B cell (primary cell): ENCODE results near the gene GSTA1. TPM values are rescaled to one million over a fixed set of nuclear protein-coding genes. Genes with fewer than 3 reads are reported as not detected.
"Not testable (repeated sequence)": the region's sequence is repeated elsewhere in the genome, so short reads cannot be mapped to it uniquely, and the experiment has no call there.

Experiments used
- ATAC-seq: fragments of 200-7000 bp; cut with Tn5 transposase; one replicate; pipeline ENCODE4 v1.10.0; 2021; ENCODE audit warnings: low read depth, mild to moderate bottlenecking, moderate number of reproducible peaks, moderate library complexity
- CTCF ChIA-PET: fragments of 350-600 bp; sonication (Branson Sonifier 250); formaldehyde crosslinking; loops from one replicate; lab custom pipeline; 2021; ENCODE audit warnings: antibody characterized with exemption, inconsistent platforms; lab: Charles Lee
- POLR2A ChIA-PET: fragments of 350-600 bp; sonication (Branson Sonifier 250); formaldehyde crosslinking; loops from one replicate; lab custom pipeline; 2021; ENCODE audit warnings: antibody characterized with exemption; lab: Charles Lee
- DNase-seq: peaks from one replicate; pipeline ENCODE4 v3.0.0; 2013
- H2AFZ ChIP-seq: 2 replicates; pipeline ENCODE4 v1.6.1; 2012; ENCODE audit warnings: mild to moderate bottlenecking, low read depth, low read length; ENCODE audit not compliant: insufficient read depth, poor library complexity, severe bottlenecking
- H3K27ac ChIP-seq, 2 donors: 1 replicate in 1 of 2; 2 replicates in 1 of 2; pipeline ENCODE4 v1.5.1; 2012 to 2013; ENCODE audit warnings: low read length in 2 of 2, mild to moderate bottlenecking in 2 of 2, moderate library complexity in 1 of 2
- H3K27me3 ChIP-seq, 4 experiments: fragments of 200-600 bp in 1 of 4; sonication (generic) in 1 of 4; replicated peaks in 1 of 4; 1 replicate in 2 of 4; 2 replicates in 2 of 4; pipeline versions ENCODE4 v1.6.1 to v1.7.0; 2013 to 2016; ENCODE audit warnings: low read length in 3 of 4, mild to moderate bottlenecking in 2 of 4, mixed read lengths in 1 of 4, moderate library complexity in 1 of 4; ENCODE audit not compliant: insufficient read depth in 4 of 4, control insufficient read depth in 3 of 4; ENCODE audit errors: control extremely low read depth in 1 of 4
- H3K36me3 ChIP-seq, 2 experiments: replicated peaks in 1 of 2; 1 replicate in 1 of 2; 2 replicates in 1 of 2; pipeline versions ENCODE4 v1.6.1 to v1.7.1; 2013; ENCODE audit warnings: low read length in 1 of 2; ENCODE audit not compliant: insufficient read depth in 2 of 2, control insufficient read depth in 1 of 2; ENCODE audit errors: control extremely low read depth in 1 of 2, extremely low read depth in 1 of 2
- H3K4me1 ChIP-seq, 2 donors: fragments of 200-600 bp in 1 of 2; sonication (generic) in 1 of 2; 1 replicate in 1 of 2; 2 replicates in 1 of 2; pipeline versions ENCODE4 v1.5.1 to v1.6.1; 2013 to 2017; ENCODE audit warnings: low read length in 2 of 2; ENCODE audit not compliant: control insufficient read depth in 2 of 2, insufficient read depth in 2 of 2
- H3K4me2 ChIP-seq: replicated peaks from 2 replicates; pipeline ENCODE3; 2012; ENCODE audit warnings: mild to moderate bottlenecking, low read depth, low read length; ENCODE audit not compliant: poor library complexity, severe bottlenecking
- H3K4me3 ChIP-seq, 5 experiments: fragments of 200-600 bp in 1 of 5; sonication (generic) in 1 of 5; 1 replicate in 3 of 5; 2 replicates in 2 of 5; pipeline versions ENCODE4 v1.5.1 to v1.7.0; 2011 to 2016; ENCODE audit warnings: low read length in 4 of 5, mild to moderate bottlenecking in 4 of 5, low read depth in 2 of 5, control low read depth in 1 of 5, moderate library complexity in 1 of 5; ENCODE audit not compliant: insufficient read depth in 1 of 5; ENCODE audit errors: control extremely low read depth in 1 of 5, extremely low read depth in 1 of 5
- H3K79me2 ChIP-seq: fragments of 200-600 bp; sonication (generic); one replicate; pipeline ENCODE4 v1.6.0; 2016; ENCODE audit warnings: low read length; ENCODE audit not compliant: control insufficient read depth, insufficient read depth
- H3K9ac ChIP-seq: fragments of 200-600 bp; sonication (generic); 2 replicates; pipeline ENCODE4 v1.6.1; 2017; ENCODE audit warnings: mild to moderate bottlenecking, low read length, moderate library complexity
- H3K9me3 ChIP-seq, 3 donors: one replicate each; pipeline versions ENCODE4 v1.6.1 to v1.7.1; 2013; ENCODE audit warnings: low read length in 2 of 3; ENCODE audit not compliant: control insufficient read depth in 2 of 3, insufficient read depth in 1 of 3; ENCODE audit errors: control extremely low read depth in 1 of 3
- H4K20me1 ChIP-seq: 2 replicates; pipeline ENCODE4 v1.6.0; 2012; ENCODE audit warnings: mild to moderate bottlenecking, low read length; ENCODE audit not compliant: insufficient read depth, control insufficient read depth, poor library complexity, severe bottlenecking
- H3K27ac Mint-ChIP-seq: one replicate; pipeline ENCODE4 v1.8.0; 2021; ENCODE audit warnings: mixed read lengths
- H3K27me3 Mint-ChIP-seq: one replicate; pipeline ENCODE4 v1.8.0; 2021; ENCODE audit warnings: mixed read lengths
- H3K4me1 Mint-ChIP-seq: one replicate; pipeline ENCODE4 v1.8.0; 2021; ENCODE audit warnings: mixed read lengths
- H3K4me3 Mint-ChIP-seq: one replicate; pipeline ENCODE4 v1.8.0; 2021; ENCODE audit warnings: mixed read lengths
- H3K9me3 Mint-ChIP-seq: one replicate; pipeline ENCODE4 v1.8.0; 2022; ENCODE audit warnings: mixed read lengths; ENCODE audit not compliant: insufficient read depth
- CTCF ChIP-seq: fragments of 200-600 bp; IDR thresholded peaks from one replicate; pipeline ENCODE4 v1.8.0; 2022; ENCODE audit warnings: antibody characterized with exemption, mild to moderate bottlenecking
- EZH2 ChIP-seq: IDR thresholded peaks from 2 replicates; pipeline ENCODE4 v1.6.1; 2012; ENCODE audit warnings: borderline replicate concordance, low read depth, mild to moderate bottlenecking, moderate library complexity, low read length; ENCODE audit not compliant: insufficient read depth, poor library complexity, severe bottlenecking
- WGBS: methylation state at CpG from one replicate; pipeline ENCODE4 v1.1.5; 2013; ENCODE audit warnings: missing lambda C conversion rate; ENCODE audit not compliant: insufficient coverage; 5-methylcytosine and 5-hydroxymethylcytosine counted together
- intact Hi-C: fragments of 100-400 bp; cut with micrococcal nuclease; formaldehyde crosslinking; loops from one replicate; pipeline ENCODE4 v1.10.0; 2022
- polyA plus RNA-seq: library from polyadenylated mRNA; depleted of rRNA; stranded (reverse); fragments of >200 nt; gene quantifications from 2 replicates; pipeline ENCODE4 v1.2.3, GENCODE V29; 2012
- total RNA-seq, 2 donors: library from RNA; stranded (reverse); fragments of 120-200 nt in 1 of 2; gene quantifications; 1 replicate in 1 of 2; 2 replicates in 1 of 2; pipeline versions ENCODE4 v1.2.3 to v1.2.4, GENCODE V29; 2013 to 2022

GSTA1 gene
- total and polyA plus RNA-seq, 2 donors (not counting 1 experiment from before 2014, with no cell fraction given) = not detected

GRCh38 chr6:52760105-52760765 lies 43.4 kb downstream of the GSTA1 start:
- Histone ChIP-seq H3K4me2 (no peak overlapping the region), H3K9ac (no peak overlapping the region), H3K36me3 (no peaks in the 10 kb centered on the region), H3K27me3 (no peaks in the 10 kb centered on the region), H3K4me1 (no peaks in the 10 kb centered on the region), H3K27ac (no peak overlapping the region), H3K79me2 (no peaks in the 10 kb centered on the region), H4K20me1 (no peaks in the 10 kb centered on the region), H3K4me3 (no peak overlapping the region), H2AFZ (no peak overlapping the region), H3K9me3 (no peaks in the 10 kb centered on the region)
- Mint-ChIP-seq H3K4me1 (no peaks in the 10 kb centered on the region), H3K27me3 (peaks cover 26% of the 10 kb centered on the region), H3K4me3 (no peak overlapping the region), H3K9me3 (no peaks in the 10 kb centered on the region), H3K27ac (no peak overlapping the region)
- DNase-seq (no peak), ATAC-seq (no peak)
- WGBS = no CpG with 5 or more reads among the region's 6 CpGs
- ChIA-PET POLR2A (no interaction called here), CTCF (no interaction called here)
- intact Hi-C loops = no loop called here
- no peak for TF ChIP-seq CTCF
- TF ChIP-seq EZH2 = no peak

GRCh38 chr6:52759085-52759484 lies 44.5 kb downstream of the GSTA1 start:
- H3K27me3 Mint-ChIP-seq = peaks cover 35% of the 10 kb centered on the region
- Histone ChIP-seq H3K27ac (no peak overlapping the region), H3K79me2 (no peaks in the 10 kb centered on the region), H4K20me1 (no peaks in the 10 kb centered on the region), H2AFZ (no peak overlapping the region), H3K36me3 (no peaks in the 10 kb centered on the region), H3K9ac (no peak overlapping the region), H3K27me3 (no peaks in the 10 kb centered on the region), H3K4me1 (no peaks in the 10 kb centered on the region), H3K9me3 (no peaks in the 10 kb centered on the region), H3K4me3 (no peak overlapping the region), H3K4me2 (no peak overlapping the region)
- H3K27ac Mint-ChIP-seq = no peak overlapping the region
- no peaks in the 10 kb centered on the region for H3K9me3 Mint-ChIP-seq
- ChIA-PET CTCF (interaction anchor here (0.7 kb wide), 1 partner anchor 284 kb away, joined by 4 read pairs; no protein-coding TSS in a partner anchor), POLR2A (no interaction called here)
- DNase-seq (no peak), ATAC-seq (no peak)
- no peak overlapping the region for H3K4me3 Mint-ChIP-seq
- intact Hi-C loops = no loop called here
- H3K4me1 Mint-ChIP-seq = no peaks in the 10 kb centered on the region
- WGBS = no CpG with 5 or more reads among the region's 1 CpG
- no peak for TF ChIP-seq EZH2
- no peak for TF ChIP-seq CTCF

GRCh38 chr6:52757651-52758338 lies 45.8 kb downstream of the GSTA1 start:
- H3K79me2 ChIP-seq, H3K9ac ChIP-seq, CTCF ChIA-PET, H3K27ac Mint-ChIP-seq, H3K4me3 ChIP-seq, H3K9me3 ChIP-seq, intact Hi-C loops, H2AFZ ChIP-seq, H3K4me1 ChIP-seq, H3K36me3 ChIP-seq, ATAC-seq, H3K4me2 ChIP-seq, DNase-seq, H4K20me1 ChIP-seq, H3K9me3 Mint-ChIP-seq, H3K27me3 ChIP-seq, POLR2A ChIA-PET, H3K27ac ChIP-seq, H3K4me3 Mint-ChIP-seq, H3K4me1 Mint-ChIP-seq: not testable (repeated sequence)
- peaks cover 30% of the 10 kb centered on the region for H3K27me3 Mint-ChIP-seq
- 100% methylated on average over 2 of the region's 7 CpGs for whole genome bisulfite sequencing
